ENCODE results near the gene SERPINA5.

SERPINA5 gene

GRCh38 chr14:94581127-94581999 lies at the start of gene SERPINA5:
Gene SERPINA5, plus strand, starts transcription at chr14:94581426. Its CDS starts 5,937 bp downstream, at chr14:94587363.
- no peak for DNase-seq

- DNase-seq, result no peak
These were observed 48.8 kb upstream of the SERPINA5 start for GRCh38 chr14:94532447-94532846.

GRCh38 chr14:94535506-94535905 lies 45.7 kb upstream of the SERPINA5 start:
- no peak for DNase-seq

- no peak for DNase-seq
These were observed 44.4 kb upstream of the SERPINA5 start for GRCh38 chr14:94536836-94537235.

GRCh38 chr14:94538070-94538740 lies 43.0 kb upstream of the SERPINA5 start:
- no peak for DNase-seq

- DNase-seq, result no peak
These were observed 42.0 kb upstream of the SERPINA5 start for GRCh38 chr14:94539181-94539580.

GRCh38 chr14:94540031-94540794 lies 41.0 kb upstream of the SERPINA5 start:
- DNase-seq, result no peak

- DNase-seq, result no peak
These were observed 39.8 kb upstream of the SERPINA5 start for GRCh38 chr14:94541234-94541975.

GRCh38 chr14:94542111-94542810 lies 39.0 kb upstream of the SERPINA5 start:
- no peak for DNase-seq

- no peak for DNase-seq
These were observed 38.3 kb upstream of the SERPINA5 start for GRCh38 chr14:94542811-94543440.

- DNase-seq, result no peak
These were observed 37.6 kb upstream of the SERPINA5 start for GRCh38 chr14:94543449-94544124.

- no peak for DNase-seq
These were observed 36.5 kb upstream of the SERPINA5 start for GRCh38 chr14:94544726-94545125.

GRCh38 chr14:94545131-94545841 lies 35.9 kb upstream of the SERPINA5 start:
- DNase-seq, result no peak

- DNase-seq, result no peak
These were observed 34.0 kb upstream of the SERPINA5 start for GRCh38 chr14:94547151-94547680.

GRCh38 chr14:94547726-94548125 lies 33.5 kb upstream of the SERPINA5 start:
- no peak for DNase-seq

GRCh38 chr14:94548131-94548998 lies 32.9 kb upstream of the SERPINA5 start:
- DNase-seq, result no peak

GRCh38 chr14:94548999-94549985 lies 31.9 kb upstream of the SERPINA5 start:
- peak; percentile 1 for DNase-seq

GRCh38 chr14:94550041-94550440 lies 31.2 kb upstream of the SERPINA5 start:
- no peak for DNase-seq
